Measurements from ENCODE around the gene GFRA1.

Gene GFRA1

GRCh38 chr10:116240157-116240950 is 32.7 kb downstream of the GFRA1 start:
- no peak for DNase-seq (ENCODE audit: low spot score)

GRCh38 chr10:116239229-116239628 is 33.8 kb downstream of the GFRA1 start:
- no peak for DNase-seq (ENCODE audit: low spot score)

GRCh38 chr10:116237970-116238369 is 35.0 kb downstream of the GFRA1 start:
- DNase-seq (ENCODE audit: low spot score), result no peak

- DNase-seq (ENCODE audit: low spot score), result no peak
Observed at GRCh38 chr10:116237260-116237659, 35.7 kb downstream of the GFRA1 start.

GRCh38 chr10:116233230-116233629 is 39.8 kb downstream of the GFRA1 start:
- no peak for DNase-seq (ENCODE audit: low spot score)

- DNase-seq (ENCODE audit: low spot score), result no peak
Observed at GRCh38 chr10:116232613-116233012, 40.4 kb downstream of the GFRA1 start.

GRCh38 chr10:116226766-116227165 is 46.2 kb downstream of the GFRA1 start:
- no peak for DNase-seq (ENCODE audit: low spot score)

- no peak for DNase-seq (ENCODE audit: low spot score)
Observed at GRCh38 chr10:116226053-116226452, 47.0 kb downstream of the GFRA1 start.

GRCh38 chr10:116223289-116223688 is 49.7 kb downstream of the GFRA1 start:
- DNase-seq (ENCODE audit: low spot score), result no peak

GRCh38 chr10:116221053-116221452 is 52.0 kb downstream of the GFRA1 start:
- DNase-seq (ENCODE audit: low spot score), result no peak

GRCh38 chr10:116216676-116217075 is 56.3 kb downstream of the GFRA1 start:
- DNase-seq (ENCODE audit: low spot score), result no peak

- no peak for DNase-seq (ENCODE audit: low spot score)
Observed at GRCh38 chr10:116215651-116216050, 57.4 kb downstream of the GFRA1 start.

- DNase-seq (ENCODE audit: low spot score), result no peak
Observed at GRCh38 chr10:116211682-116212081, 61.3 kb downstream of the GFRA1 start.

- DNase-seq (ENCODE audit: low spot score), result no peak
Observed at GRCh38 chr10:116210588-116211346, 62.2 kb downstream of the GFRA1 start.

- no peak for DNase-seq (ENCODE audit: low spot score)
Observed at GRCh38 chr10:116209781-116210180, 63.2 kb downstream of the GFRA1 start.

GRCh38 chr10:116208956-116209567 is 63.9 kb downstream of the GFRA1 start:
- DNase-seq (ENCODE audit: low spot score), result no peak

- DNase-seq (ENCODE audit: low spot score), result no peak
Observed at GRCh38 chr10:116207690-116208089, 65.3 kb downstream of the GFRA1 start.

- no peak for DNase-seq (ENCODE audit: low spot score)
Observed at GRCh38 chr10:116203661-116204060, 69.3 kb downstream of the GFRA1 start.

- no peak for DNase-seq (ENCODE audit: low spot score)
Observed at GRCh38 chr10:116201670-116202430, 71.2 kb downstream of the GFRA1 start.

GRCh38 chr10:116201011-116201410 is 72.0 kb downstream of the GFRA1 start:
- DNase-seq (ENCODE audit: low spot score), result no peak

GRCh38 chr10:116198676-116199035 is 74.3 kb downstream of the GFRA1 start:
- DNase-seq (ENCODE audit: low spot score), result no peak

- no peak for DNase-seq (ENCODE audit: low spot score)
Observed at GRCh38 chr10:116197946-116198675, 74.9 kb downstream of the GFRA1 start.
